ENCODE data around the gene HERC2.
A peak's percentile ranks its signal among the peaks of the same experiment; 100 is the strongest.

DNA sequence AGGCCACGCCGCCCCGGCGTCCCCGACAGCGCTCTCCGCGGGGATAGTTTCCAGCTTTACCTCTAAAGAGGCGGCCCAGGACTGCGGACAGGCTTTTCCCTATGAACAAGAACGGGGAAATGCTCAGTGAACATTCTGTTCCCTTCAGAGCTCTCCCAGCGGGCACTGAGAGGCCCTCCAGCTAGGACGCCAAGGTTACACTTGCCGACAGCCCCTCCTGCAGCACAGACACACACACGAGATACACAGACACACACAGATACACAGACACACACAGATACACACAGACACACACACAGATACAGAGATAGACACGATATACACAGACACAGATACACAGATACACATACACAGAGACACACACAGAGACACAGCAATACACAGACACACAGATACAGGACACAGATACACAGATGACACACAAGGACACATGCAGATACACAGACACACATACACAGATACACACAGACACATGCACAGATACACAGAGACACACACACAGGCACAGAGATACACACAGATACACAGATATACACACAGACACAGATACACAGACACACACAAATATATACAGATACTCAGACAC, 222.3 kb downstream of the HERC2 start:
- TF ChIP-seq, protein P1, sequence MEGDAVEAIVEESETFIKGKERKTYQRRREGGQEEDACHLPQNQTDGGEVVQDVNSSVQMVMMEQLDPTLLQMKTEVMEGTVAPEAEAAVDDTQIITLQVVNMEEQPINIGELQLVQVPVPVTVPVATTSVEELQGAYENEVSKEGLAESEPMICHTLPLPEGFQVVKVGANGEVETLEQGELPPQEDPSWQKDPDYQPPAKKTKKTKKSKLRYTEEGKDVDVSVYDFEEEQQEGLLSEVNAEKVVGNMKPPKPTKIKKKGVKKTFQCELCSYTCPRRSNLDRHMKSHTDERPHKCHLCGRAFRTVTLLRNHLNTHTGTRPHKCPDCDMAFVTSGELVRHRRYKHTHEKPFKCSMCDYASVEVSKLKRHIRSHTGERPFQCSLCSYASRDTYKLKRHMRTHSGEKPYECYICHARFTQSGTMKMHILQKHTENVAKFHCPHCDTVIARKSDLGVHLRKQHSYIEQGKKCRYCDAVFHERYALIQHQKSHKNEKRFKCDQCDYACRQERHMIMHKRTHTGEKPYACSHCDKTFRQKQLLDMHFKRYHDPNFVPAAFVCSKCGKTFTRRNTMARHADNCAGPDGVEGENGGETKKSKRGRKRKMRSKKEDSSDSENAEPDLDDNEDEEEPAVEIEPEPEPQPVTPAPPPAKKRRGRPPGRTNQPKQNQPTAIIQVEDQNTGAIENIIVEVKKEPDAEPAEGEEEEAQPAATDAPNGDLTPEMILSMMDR (IDR thresholded peaks at IDR 0.05) = no peak
- TF ChIP-seq SIN3A (IDR thresholded peaks at IDR 0.05; ENCODE audit: borderline replicate concordance, low read depth, low read length) = no peak
- TF ChIP-seq, protein P2, sequence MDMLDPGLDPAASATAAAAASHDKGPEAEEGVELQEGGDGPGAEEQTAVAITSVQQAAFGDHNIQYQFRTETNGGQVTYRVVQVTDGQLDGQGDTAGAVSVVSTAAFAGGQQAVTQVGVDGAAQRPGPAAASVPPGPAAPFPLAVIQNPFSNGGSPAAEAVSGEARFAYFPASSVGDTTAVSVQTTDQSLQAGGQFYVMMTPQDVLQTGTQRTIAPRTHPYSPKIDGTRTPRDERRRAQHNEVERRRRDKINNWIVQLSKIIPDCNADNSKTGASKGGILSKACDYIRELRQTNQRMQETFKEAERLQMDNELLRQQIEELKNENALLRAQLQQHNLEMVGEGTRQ (IDR thresholded peaks at IDR 0.05; ENCODE audit: borderline replicate concordance, low read depth, low read length) = no peak
- no peak for TF ChIP-seq MEF2A (IDR thresholded peaks at IDR 0.05; ENCODE audit: borderline replicate concordance, low read depth)
- TF ChIP-seq, protein P3, sequence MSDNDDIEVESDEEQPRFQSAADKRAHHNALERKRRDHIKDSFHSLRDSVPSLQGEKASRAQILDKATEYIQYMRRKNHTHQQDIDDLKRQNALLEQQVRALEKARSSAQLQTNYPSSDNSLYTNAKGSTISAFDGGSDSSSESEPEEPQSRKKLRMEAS (IDR thresholded peaks at IDR 0.05; ENCODE audit: low read depth) = no peak
- TF ChIP-seq, protein P4, sequence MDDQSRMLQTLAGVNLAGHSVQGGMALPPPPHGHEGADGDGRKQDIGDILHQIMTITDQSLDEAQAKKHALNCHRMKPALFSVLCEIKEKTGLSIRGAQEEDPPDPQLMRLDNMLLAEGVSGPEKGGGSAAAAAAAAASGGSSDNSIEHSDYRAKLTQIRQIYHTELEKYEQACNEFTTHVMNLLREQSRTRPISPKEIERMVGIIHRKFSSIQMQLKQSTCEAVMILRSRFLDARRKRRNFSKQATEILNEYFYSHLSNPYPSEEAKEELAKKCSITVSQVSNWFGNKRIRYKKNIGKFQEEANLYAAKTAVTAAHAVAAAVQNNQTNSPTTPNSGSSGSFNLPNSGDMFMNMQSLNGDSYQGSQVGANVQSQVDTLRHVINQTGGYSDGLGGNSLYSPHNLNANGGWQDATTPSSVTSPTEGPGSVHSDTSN (IDR thresholded peaks at IDR 0.05) = no peak
- TF ChIP-seq TCF12 (IDR thresholded peaks at IDR 0.05) = no peak
- TF ChIP-seq EZH2phosphoT487 (IDR thresholded peaks at IDR 0.05; ENCODE audit: borderline replicate concordance, low read depth) = no peak
- no peak for TF ChIP-seq RFX5 (IDR thresholded peaks at IDR 0.05; ENCODE audit: low read length)
- no peak for TF ChIP-seq POLR2AphosphoS5 (IDR thresholded peaks at IDR 0.05; ENCODE audit: low read depth, low read length)
- TF ChIP-seq GATA2 (CRISPR knock-in tag; IDR thresholded peaks at IDR 0.05) = peak; percentile 3; the same call in 1 of the 2 replicates
- no peak for TF ChIP-seq TAF1 (IDR thresholded peaks at IDR 0.05; ENCODE audit: borderline replicate concordance, low read depth, low read length)

All from SK-N-SH (cell line).